ENCODE data around the gene PDE9A.

DNA sequence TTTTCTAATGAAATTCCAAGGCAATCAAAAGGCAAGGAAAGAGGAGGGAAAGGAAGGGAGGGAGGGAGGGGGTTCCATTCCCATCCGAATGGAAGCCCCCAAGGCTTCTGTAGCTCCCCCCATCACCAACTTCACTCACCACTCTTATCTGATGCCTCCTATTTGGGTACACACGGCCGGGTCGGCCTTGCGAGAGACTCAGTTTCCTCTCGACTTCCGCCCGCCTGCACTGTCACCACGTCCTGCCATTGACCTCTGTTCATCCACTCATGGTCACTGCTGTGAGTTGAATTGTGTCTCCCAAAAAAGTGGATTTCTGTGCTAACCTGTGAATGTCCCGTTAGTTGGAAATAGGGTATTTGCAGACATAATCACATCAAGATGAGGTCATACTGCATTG, 11.2 kb downstream of the PDE9A start:
- TF ChIP-seq POLR2AphosphoS5 (IDR thresholded peaks at IDR 0.05) (no peak), POLR2A (IDR thresholded peaks at IDR 0.05) (no peak), EP300 (IDR thresholded peaks at IDR 0.05) (no peak)
- TF ChIP-seq, protein P1, sequence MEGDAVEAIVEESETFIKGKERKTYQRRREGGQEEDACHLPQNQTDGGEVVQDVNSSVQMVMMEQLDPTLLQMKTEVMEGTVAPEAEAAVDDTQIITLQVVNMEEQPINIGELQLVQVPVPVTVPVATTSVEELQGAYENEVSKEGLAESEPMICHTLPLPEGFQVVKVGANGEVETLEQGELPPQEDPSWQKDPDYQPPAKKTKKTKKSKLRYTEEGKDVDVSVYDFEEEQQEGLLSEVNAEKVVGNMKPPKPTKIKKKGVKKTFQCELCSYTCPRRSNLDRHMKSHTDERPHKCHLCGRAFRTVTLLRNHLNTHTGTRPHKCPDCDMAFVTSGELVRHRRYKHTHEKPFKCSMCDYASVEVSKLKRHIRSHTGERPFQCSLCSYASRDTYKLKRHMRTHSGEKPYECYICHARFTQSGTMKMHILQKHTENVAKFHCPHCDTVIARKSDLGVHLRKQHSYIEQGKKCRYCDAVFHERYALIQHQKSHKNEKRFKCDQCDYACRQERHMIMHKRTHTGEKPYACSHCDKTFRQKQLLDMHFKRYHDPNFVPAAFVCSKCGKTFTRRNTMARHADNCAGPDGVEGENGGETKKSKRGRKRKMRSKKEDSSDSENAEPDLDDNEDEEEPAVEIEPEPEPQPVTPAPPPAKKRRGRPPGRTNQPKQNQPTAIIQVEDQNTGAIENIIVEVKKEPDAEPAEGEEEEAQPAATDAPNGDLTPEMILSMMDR (IDR thresholded peaks at IDR 0.05) = no peak
